Forelimb muscle (tissue), 1 donor: ENCODE measurements around the gene FAM167B. TPM values are rescaled to one million over a fixed set of nuclear protein-coding genes. Genes with fewer than 3 reads are reported as not detected.

Experiments used
- DNase-seq: peaks from one replicate; pipeline ENCODE4 v3.0.0-alpha.2; 2013; ENCODE audit warnings: low read depth
- polyA plus RNA-seq: library from polyadenylated mRNA; unstranded; fragments of 120-200 nt; gene quantifications from one replicate; pipeline ENCODE4 v1.2.1, GENCODE V29; 2013; ENCODE audit not compliant: insufficient read length

The FAM167B gene
- polyA plus RNA-seq, 1 donor = 4.0 TPM

DNA sequence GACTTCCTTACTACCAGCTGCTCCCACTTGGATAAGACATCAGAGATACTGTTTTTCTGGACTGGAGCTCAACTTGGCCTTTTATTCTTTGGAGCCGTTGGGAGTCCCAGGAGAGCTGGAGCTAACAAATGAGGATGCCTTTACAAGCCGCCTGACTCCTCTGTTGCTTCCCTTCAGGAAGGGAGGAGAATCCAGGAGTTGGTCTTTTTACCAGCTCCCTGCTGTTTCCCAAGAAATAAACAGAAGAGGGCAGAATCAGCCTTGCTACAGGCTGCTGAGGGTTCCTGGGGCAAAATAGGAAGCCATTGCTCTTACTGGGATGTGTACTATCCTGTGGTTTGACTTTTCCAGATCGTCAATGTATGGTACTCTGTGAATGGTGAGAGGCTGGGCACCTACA, 23.3 kb upstream of the FAM167B start:
- DNase-seq = no peak

DNA sequence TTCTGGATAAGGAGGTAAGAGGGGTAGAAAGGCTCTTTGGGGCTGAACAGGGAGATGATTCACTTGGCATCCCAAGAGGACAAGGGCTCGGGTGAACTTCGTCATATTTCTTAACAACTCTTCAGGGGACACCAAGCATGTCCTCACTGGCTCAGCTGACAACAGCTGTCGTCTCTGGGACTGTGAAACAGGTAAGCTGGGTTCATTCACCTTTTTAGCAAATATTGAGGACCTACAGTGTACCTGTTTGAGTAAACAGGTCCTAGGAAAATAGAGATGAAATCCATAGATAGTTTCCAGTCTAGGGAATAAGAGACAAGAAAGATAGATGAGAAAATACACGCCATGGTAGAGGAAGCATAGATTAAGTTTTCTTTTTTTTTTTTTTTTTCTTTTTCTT, 22.7 kb upstream of the FAM167B start:
- DNase-seq = no peak

DNA sequence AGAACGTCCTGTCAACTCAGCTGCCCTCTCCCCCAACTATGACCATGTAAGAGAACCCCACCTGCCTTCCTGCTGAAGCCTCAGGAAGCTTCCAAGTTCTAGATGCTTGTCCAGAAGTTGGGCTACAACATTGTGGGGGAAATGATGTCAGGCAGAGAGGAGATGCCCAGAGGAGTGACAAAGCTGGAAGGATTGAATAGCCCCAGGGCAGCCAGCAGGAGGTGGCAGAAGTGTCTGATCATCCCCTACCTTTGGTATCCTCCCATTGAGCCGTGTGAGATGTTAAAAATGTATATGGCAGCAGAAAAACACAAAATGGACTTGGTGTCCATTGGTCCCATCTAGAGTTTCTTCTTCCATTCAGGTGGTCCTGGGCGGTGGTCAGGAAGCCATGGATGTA, 18.3 kb upstream of the FAM167B start:
- no peak for DNase-seq

DNA sequence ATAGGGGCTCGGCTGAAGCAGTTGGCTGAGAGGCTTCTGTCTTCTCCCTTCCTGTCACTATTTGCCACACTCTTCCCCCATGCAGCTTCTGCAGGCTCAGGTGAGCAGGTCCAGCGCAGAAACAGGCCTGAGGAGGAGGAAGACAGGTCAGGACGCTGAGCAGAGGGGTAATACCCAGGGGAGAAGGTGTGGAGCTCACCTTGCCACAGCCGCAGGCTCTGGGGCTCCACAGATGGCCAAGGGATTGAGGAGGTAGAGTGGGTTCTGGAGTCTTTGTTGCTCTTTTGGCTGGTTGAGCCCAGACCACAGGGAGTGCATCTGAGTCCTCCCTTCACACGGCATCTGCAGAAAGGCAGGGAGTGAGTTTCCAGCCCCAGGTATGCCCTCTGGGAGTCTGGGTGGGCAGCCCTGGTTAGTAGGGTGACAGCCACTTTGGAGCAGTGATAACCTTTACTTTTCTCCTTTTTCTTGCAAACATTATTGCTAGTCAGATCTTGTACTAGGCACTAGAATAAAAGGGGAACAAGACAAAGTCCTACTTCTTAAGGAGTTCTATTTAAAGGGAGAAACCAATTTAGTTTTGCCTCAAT, 15.1 kb upstream of the FAM167B start:
- DNase-seq = no peak

DNA sequence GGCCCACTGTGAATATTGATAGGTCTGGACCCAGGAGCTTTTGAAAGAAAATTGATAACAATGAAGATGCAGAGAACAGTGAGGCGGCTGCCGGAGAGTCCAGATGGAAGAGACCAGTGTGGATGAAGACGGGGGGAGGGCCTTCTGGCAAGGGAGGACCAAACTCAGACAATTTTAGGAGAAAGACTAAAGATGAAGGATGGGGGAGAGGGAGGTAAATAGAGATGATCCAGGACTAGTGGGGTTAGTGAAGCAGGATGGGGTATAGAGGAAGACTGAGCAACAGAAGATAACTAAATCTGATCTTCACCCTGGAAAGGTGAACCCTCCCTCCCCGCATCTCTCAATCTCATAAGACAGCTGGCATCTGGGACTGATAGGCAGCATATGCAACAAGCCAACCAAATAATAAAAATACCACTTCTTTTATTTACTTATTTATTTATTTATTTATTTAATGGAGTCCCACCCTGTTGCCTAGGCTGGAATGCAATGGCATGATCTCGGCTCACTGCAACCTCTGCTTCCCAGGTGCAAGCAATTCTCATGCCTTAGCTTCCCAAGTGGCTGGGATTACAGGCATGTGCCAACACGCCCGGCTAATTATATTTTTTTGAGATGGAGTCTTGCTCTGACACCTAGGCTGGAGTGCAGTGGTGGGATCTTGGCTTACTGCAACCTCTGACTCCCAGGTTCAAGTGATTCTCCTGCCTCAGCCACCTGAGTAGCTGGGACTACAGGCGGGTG, 14.3 kb upstream of the FAM167B start:
- DNase-seq = no peak

DNA sequence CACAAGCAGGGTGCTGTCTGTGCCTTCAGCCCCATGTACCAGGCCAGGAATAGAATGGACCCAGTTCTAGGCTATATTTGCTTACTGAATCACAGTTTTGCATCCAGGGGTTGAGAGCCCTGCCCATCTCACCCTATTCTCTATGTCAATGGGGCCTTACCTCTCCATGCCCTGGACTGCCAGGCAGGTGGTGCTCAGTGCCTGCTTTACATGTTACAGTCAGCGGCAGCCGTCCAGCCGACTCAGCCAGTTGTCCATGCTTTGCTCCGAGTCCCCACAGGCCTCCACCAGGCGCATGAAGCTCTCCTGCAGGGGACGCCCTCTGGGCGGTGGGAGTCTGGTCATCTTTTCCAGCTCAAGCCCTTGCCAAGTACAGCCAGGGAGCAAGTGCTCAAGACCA, 12.2 kb upstream of the FAM167B start:
- no peak for DNase-seq

DNA sequence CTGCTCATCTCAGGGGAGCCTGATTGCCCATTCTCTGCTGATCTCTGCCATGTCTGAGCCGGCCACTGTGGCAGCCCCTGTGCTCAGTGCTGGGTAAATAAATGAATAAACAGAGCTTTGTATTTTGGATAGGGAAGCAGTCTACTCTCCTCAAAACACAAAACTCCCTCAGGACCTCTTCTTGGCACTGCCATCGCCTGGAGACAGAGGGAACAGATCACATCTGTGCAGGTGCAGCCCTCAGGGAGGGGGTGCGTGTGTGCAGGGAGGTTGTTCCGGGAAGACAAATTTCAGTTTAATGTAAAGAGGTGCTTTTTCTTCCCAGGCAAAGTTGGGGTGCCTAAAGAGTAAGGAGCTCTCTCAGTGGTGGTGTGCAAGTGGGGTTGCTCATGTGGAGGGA, 7.7 kb upstream of the FAM167B start:
- DNase-seq = no peak

DNA sequence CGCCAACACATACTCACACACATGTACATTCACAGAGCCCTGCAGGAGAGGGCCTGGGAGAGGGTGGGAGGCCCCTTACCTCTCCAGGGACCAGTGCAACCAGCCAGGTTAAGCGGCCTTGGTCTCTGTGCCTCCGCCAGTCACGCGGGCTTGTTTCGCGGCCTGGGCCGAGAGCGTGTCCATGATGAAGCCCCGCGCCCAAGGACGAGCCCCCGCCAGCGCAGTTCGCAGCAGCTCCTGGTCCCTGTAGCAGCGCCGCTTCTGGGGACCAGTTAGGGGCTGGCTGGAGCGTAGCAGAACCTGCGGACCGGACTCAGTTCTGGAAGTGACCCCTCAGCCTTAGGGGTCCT, 7.3 kb upstream of the FAM167B start:
- DNase-seq = no peak

DNA sequence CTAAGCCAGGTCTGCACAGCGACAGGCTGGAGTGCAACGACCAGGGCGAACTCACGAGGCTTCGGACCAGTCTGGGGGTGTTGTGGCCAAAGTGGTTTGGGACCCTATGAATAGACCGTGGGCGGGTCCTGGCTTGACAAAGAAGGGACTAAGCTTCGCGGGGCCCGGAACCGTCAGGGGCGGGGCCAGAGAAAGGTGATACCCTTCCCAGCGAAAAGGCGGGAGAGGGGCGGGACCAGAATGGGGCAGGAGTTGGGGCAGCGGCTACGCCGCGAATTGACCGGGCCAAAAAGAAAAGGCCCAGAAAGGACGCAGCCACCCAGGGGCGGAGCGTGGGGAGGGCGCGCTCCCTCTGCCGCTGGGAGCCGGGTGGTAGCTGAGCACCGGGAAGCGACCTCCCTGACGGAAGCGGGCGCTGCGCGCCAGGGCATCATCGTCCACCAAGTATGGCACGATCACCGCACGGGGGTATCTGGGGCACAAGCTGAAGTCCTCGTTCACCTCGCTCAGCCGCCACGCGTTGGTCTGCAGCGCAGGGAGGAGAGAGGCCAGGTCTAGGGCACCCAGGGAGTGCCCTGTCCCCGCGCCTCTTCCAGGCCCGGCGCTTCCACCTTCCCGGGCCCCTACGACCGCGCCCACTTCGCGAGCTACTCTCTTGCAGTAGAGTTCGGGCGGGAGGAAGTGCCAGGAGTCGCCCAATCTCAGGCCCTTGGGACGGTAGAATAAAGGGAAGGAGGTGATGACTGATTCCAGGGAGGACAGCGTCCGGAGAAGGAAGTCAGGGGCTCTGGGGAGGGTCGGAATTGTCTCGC, 6.7 kb upstream of the FAM167B start:
- no peak for DNase-seq

DNA sequence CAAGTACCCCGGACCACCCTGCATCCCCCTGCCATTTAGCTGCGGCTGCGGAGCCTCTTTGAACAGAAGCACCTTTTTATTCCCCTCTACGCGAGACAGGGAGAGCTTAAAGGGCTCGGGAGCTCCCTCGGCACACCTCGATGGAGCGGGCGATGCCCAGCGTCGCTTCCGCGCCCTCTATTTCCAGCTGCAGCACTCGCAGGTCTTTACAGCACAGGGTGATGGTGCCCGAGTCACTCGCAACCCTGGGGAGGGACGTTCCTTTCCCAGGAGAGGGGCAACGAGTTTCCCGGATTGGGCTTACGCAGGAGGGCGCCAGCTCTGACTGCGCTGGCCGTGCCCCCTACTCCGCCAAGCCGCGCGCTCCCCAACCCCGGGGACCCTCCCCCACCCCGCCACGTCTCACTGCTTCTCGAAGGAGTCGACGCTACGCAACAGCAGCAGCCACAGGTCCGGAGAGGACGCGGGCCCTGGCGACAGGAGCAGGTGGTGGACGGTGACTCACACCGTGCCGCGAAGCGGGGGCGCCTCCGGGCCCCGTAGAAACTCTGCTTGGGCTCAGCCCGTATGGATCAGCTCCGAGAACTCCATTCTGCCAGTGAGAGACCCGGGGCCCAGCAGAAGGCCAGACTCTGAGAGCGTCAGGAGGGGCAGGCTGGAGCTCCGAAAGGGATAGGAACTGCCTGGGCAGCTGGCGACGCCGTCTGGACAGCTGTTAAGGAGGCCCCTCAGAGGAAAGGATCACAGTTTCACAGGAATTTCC, 5.8 kb upstream of the FAM167B start:
- DNase-seq = no peak

DNA sequence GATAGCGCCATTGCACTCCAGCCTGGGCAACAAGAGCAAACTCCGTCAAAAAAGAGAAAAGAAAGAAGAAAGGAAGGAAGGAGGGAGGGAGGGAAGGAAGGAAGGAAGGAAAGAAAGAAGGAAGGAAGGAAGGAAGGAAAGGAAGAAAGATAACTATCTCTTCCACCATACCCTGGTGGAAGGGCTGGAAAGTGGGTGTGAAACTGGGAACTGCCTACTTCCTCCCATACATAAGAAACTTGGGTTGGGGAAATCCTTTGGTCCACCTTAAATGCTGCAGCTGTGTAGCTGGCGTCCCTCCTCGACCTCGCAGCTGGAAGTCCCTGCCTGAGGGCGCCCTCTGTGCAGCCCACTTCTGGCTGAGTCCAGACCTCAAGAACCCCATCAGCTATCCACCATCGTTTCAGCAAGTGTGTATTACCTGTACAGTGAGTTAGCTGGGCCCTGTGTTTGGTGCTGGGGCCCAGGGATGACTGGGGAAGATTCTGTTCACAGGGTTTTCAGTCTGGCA, 4.6 kb upstream of the FAM167B start:
- DNase-seq = no peak

DNA sequence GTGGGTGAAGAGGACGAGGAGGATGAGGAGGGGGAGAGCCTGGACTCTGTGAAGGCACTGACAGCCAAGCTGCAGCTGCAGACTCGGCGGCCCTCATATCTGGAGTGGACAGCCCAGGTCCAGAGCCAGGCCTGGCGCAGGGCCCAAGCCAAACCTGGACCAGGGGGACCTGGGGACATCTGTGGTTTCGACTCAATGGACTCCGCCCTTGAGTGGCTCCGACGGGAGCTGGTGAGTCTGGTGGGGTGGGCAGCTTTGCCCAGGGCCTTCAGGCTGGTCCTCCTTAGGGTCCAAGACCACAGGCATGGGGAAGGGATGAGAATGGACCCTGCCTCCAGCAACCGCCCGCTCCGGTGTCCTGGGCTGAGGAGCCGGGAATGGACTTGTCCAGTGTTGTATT, 430 bp downstream of the FAM167B start:
- no peak for DNase-seq

DNA sequence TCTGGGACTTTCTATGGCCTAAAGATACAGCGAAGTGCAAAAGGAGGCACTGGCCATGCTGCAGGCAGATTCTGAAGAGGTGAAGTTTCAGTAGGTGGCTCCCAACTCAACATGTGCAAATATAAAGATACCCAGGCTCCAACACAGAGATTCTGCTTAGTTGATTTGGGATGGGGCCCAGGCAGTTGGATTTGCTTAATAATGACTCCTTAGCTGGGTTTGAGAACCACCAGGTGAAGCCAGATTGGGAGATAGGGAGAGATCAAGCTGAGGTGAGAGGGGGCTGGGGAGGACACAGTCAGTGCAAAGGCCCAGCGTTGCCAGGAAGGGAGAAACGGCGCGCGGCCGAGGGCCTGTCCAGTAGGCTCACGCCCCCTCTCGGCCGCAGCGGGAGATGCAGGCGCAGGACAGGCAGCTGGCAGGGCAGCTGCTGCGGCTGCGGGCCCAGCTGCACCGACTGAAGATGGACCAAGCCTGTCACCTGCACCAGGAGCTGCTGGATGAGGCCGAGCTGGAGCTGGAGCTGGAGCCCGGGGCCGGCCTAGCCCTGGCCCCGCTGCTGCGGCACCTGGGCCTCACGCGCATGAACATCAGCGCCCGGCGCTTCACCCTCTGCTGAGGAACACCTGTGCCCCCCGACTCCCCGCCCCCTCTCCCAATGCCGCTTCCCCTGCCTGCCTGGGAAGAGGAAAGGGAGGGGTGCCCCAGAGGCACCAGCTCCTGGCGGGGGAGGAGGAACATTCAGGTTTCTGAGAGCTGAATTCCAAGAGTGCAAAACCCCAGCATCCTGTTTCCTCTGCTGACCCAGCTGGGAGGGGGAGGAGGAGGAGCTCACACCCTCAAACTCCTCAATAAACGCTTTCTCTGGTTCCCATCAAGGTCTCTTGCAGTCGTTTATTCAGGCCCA, 1.2 kb downstream of the FAM167B start:
- DNase-seq = no peak

DNA sequence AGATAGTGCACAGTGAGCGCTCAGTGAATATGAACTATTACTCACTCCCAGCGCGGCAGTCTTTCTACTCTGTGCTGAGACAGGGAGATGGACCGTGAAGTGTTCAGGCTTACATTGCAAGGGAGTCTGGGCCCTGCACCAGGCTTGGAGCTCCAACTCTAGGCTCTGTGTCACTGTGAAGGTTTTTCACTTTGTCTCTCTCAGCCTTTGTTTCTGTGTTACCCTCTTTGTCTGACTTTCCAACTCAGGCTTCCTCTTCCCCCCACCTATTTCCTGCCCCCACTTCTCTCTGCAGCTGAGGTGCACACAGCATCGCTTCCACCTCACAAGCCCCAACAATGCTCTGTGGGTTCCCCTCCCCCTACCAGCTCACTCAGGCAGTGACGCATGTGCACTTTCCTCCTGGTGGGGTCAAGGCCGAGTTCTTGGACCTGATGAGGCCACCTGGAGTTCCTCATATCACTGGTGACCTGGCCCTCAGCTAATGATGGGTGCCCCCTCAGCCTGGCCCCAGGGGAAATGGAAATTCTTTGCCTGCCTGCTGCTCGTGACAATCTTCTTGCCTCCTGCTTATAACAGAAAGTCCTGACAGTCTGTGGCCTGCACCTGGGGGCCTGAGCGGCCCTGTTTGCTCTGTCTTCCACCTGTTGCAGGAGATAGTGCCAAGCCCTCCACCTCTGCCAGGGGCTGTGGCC, 3.0 kb downstream of the FAM167B start:
- DNase-seq = no peak

DNA sequence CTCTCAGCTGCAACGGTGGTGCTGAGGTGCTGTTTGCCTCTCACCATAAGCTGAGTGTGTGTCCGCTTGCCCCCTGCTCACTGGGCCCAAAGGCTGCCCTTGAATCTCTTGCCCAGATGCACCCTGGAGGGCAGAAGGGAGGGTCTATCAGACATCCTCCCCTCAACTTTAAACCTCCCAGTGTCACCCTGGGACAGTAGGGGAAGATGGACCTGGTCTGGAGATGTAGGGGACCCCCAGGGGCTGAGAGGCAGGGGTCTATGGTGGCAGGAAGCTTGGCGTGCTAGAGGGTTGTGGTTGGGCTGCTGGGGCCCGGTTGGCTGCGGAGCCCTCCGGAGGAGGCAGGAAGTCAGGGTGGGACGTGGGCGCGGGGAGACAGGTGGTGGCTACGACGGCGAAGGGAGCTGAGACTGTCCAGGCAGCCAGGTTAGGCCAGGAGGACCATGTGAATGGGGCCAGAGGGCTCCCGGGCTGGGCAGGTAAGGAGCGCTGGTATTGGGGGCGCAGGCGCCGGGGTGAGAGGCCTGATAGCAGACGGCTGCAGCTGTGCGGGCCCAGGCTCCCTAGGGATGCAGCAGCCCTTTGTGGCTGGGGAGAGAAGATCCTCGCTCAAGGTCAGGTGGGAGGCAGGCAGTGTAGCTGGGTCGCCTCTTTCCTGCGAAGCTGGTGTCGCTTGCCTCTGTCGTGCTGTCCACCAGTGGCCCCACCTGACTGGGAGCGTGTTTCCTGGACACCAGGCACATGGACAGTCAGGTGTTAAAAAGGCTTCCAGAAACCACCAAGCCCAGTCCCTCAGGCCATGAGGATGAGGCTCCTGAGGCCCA, 4.1 kb downstream of the FAM167B start, which contains the start of gene LCK:
LCK (plus strand) TSS at position 373 of the 824 bp plus-strand sequence. CDS start 23,065 bp downstream, outside the sequence.
- DNase-seq = no peak

DNA sequence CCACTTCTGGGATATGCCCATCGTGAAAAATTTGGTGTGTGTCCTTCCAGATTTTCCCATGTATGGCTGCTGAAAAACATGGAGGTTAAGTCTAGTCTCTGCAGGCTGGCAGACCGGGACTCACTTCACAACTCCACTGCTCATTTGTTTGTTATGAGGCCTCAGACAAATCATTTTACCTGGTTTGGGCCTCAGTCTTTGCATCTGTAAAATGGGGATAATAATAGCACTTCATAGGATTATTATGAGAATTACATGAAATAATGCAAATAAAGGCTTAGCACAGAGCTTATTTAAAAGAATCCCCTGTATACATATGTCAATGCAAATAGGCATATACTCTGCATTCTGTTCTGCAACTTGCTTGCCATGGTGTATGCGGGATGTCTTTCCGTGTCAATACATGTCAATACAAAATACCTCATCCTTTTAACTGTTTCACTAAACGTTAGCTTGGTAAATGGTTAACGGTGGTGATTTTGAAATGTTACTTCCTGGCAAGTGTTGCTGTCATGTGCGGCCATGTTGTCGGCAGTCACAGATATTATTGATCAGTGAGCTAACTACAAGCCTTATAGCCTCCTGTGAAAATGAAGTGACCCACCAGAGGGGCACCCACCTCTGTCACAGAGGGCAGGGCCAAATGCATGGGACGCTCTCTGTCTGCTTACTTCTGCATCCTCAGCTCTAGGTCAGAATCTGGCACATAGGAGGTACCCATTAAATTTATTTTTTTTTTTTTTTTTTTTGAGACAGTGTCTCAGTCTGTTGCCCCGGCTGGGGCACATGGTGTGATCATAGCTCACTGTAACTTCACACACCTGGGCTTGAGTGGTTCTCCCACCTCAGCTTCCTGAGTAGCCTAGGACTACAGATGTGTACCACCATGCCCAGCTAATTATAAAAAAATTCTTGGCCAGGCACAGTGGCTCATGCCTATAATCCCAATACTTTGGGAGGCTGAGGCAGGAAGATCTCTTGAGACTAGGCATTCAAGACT, 8.3 kb downstream of the FAM167B start:
- DNase-seq = no peak

DNA sequence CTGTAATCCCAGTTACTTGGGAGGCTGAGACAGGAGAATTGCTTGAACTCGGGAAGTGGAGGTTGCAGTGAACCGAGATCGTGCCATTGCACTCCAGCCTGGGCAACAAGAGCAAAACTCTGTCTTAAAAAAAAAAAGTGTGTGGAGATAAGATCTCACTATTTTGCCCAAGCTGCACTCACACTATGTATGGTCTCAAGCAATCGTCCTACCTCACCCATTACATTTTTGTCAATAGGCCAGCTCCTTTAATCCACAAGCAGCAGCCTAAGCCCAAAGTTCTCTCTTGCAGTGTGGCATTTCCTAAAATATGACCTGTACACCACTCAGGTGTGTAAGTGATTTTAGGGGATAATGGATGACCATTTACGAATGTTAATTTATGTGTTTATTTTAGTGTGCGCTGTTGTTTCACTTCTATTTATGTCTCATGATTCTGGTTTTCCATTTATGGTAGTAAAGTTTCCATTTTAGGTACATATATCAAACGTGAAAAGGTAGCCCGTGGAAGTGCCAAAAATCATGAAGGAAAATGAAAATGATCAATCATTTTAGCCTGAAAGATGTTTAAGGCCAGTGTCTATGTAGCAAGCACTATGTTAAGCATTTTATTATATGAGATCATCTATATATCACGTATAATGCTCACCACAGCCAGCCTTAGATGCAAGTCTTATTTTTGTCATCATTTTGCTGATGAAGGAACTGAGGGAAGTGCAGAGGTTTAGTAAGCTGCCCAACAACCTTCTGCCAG, 9.6 kb downstream of the FAM167B start:
- DNase-seq = no peak

DNA sequence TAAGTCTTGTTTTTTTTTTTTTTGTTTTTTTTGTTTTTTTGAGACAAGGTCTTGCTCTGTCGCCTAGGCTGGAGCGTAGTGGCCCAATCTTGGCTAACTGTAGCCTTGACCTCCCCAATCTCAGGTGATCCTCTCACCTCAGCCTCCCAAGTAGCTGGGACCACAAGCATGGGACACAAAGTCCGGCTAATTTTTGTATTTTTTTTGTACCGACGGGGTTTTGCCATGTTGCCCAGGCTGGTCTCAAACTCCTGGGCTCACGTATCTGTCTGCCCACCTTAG, 10.1 kb downstream of the FAM167B start:
- no peak for DNase-seq
